Measurements from ENCODE around the gene POM121C.

- TF ChIP-seq CTCF (IDR thresholded peaks at IDR 0.05 in 8 of 11, conservative IDR thresholded peaks at IDR 0.05 in 3 of 11) = no peak
- no peak for TF ChIP-seq POLR2A (IDR thresholded peaks at IDR 0.05)
Observed at GRCh38 chr7:75533926-75534325, 47.8 kb upstream of the POM121C start.
